ENCODE measurements around the gene SFMBT2.
"Not testable (repeated sequence)": the region's sequence is repeated elsewhere in the genome, so short reads cannot be mapped to it uniquely, and the experiment has no call there.

The SFMBT2 gene

GRCh38 chr10:7302392-7302906 lies 108.4 kb downstream of the SFMBT2 start:
- in situ Hi-C loops (cut with HindIII; ENCODE audit: low sequenced_read_pairs) = no loop called here
- H3K4me3 ChIP-seq (ENCODE audit: low read depth, low read length) = no peak overlapping the region
- peak; percentile 12 for DNase-seq (ENCODE audit: low read depth, low spot score)
- TF ChIP-seq, protein P1, sequence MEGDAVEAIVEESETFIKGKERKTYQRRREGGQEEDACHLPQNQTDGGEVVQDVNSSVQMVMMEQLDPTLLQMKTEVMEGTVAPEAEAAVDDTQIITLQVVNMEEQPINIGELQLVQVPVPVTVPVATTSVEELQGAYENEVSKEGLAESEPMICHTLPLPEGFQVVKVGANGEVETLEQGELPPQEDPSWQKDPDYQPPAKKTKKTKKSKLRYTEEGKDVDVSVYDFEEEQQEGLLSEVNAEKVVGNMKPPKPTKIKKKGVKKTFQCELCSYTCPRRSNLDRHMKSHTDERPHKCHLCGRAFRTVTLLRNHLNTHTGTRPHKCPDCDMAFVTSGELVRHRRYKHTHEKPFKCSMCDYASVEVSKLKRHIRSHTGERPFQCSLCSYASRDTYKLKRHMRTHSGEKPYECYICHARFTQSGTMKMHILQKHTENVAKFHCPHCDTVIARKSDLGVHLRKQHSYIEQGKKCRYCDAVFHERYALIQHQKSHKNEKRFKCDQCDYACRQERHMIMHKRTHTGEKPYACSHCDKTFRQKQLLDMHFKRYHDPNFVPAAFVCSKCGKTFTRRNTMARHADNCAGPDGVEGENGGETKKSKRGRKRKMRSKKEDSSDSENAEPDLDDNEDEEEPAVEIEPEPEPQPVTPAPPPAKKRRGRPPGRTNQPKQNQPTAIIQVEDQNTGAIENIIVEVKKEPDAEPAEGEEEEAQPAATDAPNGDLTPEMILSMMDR (IDR thresholded peaks at IDR 0.05; ENCODE audit: low read depth, low read length) = no peak

DNA sequence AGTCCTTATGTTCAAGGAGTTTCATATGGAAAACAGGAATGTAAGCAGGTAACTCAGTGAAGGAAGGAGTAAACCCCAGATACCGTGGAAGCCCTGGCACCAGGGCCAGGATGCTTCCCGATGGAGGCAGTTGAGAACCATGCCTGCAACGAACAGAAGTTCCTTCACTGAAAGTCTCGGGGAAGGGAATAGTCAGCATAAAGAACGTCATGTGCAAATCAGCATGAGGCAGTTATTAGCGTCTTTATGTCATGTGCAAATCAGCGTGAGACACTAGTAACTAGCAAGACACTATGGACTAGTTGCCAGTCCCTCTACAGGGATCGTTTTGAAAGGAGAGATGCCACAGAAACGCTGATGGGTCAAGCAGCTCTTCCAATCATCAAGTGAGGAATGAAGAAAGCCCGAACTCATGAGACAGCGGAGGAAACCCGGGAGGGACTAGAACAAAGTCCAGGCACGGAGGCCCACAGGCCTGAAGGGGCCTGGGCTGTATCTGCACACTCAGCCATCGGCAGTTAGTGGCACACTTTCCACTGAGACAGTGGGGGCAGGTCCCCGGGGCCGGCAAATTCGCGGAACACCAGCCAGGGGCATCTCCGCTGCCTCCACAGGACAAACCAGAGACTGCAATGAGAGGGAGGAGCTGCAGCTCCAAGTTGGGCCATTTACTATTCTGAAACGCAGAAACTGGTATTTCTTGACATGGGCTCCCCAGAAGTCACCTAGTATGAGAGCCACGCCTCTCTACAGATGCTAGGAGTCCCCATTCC lies 109.6 kb downstream of the SFMBT2 start:
- in situ Hi-C loops (cut with HindIII; ENCODE audit: low sequenced_read_pairs) = no loop called here

GRCh38 chr10:7300384-7300971 lies 110.4 kb downstream of the SFMBT2 start:
- in situ Hi-C loops (cut with HindIII; ENCODE audit: low sequenced_read_pairs) = no loop called here
- no peak overlapping the region for H3K4me3 ChIP-seq (ENCODE audit: low read depth, low read length)
- DNase-seq (ENCODE audit: low read depth, low spot score) = peak; percentile 72
- TF ChIP-seq, protein P1 (IDR thresholded peaks at IDR 0.05; ENCODE audit: low read depth, low read length) = no peak

More for the DNA sequence above, 109.6 kb downstream of the SFMBT2 start:
- no peak overlapping the region for H3K4me3 ChIP-seq (ENCODE audit: low read depth, low read length)
- TF ChIP-seq, protein P1 (IDR thresholded peaks at IDR 0.05; ENCODE audit: low read depth, low read length) = peak; percentile 11
- DNase-seq (ENCODE audit: low read depth, low spot score) = no peak

DNA sequence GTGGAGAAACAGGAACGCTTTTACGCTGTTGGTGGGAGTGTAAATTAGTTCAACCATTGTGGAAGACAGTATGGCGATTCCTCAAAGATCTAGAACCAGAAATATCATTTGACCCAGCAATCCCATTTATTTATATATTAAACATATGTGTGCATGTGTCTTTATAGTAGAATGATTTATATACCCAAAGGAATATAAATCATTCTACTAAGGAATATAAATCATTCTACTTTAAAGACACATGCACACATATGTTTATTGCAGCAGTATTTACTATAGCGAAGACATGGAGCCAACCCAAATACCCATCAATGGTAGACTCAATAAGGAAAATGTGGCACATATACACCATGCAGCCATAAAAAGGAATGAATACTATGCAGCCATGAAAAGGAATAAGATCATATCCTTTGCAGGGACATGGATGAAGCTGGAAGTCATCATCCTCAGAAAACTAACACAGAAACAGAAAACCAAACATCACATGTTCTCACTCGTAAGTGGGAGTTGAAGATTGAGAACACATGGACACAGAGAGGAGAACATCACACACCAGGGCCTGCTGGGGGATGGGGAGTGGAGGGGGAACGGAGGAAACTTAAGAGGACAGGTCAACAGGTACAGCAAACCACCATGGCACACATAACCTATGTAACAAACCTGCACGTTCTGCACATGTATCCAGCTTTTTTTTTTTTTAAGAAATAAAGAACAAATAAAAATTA lies 111.1 kb downstream of the SFMBT2 start:
- in situ Hi-C loops (cut with HindIII; ENCODE audit: low sequenced_read_pairs); DNase-seq (ENCODE audit: low read depth, low spot score); H3K4me3 ChIP-seq (ENCODE audit: low read depth, low read length): not testable (repeated sequence)

- no peak overlapping the region for H3K4me3 ChIP-seq (ENCODE audit: low read depth, low read length)
- TF ChIP-seq, protein P1 (IDR thresholded peaks at IDR 0.05; ENCODE audit: low read depth, low read length) = no peak
- no peak for DNase-seq (ENCODE audit: low read depth, low spot score)
- in situ Hi-C loops (cut with HindIII; ENCODE audit: low sequenced_read_pairs) = no loop called here
Observed at GRCh38 chr10:7298495-7298894, 112.3 kb downstream of the SFMBT2 start.

GRCh38 chr10:7297094-7297493 lies 113.7 kb downstream of the SFMBT2 start:
- TF ChIP-seq, protein P1 (IDR thresholded peaks at IDR 0.05; ENCODE audit: low read depth, low read length) = no peak
- DNase-seq (ENCODE audit: low read depth, low spot score) = no peak
- in situ Hi-C loops (cut with HindIII; ENCODE audit: low sequenced_read_pairs) = no loop called here
- no peak overlapping the region for H3K4me3 ChIP-seq (ENCODE audit: low read depth, low read length)
